HG03442 (cell line): ENCODE measurements around the gene KRTAP10-9.
"Not testable (repeated sequence)": the region's sequence is repeated elsewhere in the genome, so short reads cannot be mapped to it uniquely, and the experiment has no call there.

ENCODE experiments used
- ATAC-seq: cut with Tn5 transposase; IDR thresholded peaks from one replicate; pipeline ENCODE4 v1.9.1; 2021; ENCODE audit warnings: mild to moderate bottlenecking, moderate library complexity; ENCODE audit not compliant: unreplicated experiment

Gene KRTAP10-9

GRCh38 chr21:44626673-44627143 is at the start of gene KRTAP10-9:
Gene KRTAP10-9 (plus strand): TSS chr21:44627093. CDS start chr21:44627172, 79 bp downstream.
- ATAC-seq: no peak

- ATAC-seq: no peak
Observed at GRCh38 chr21:44578371-44579055, 48.4 kb upstream of the KRTAP10-9 start.

- no peak for ATAC-seq
Observed at GRCh38 chr21:44579056-44579832, 47.6 kb upstream of the KRTAP10-9 start.

GRCh38 chr21:44579833-44580144 is 47.1 kb upstream of the KRTAP10-9 start:
- no peak for ATAC-seq

GRCh38 chr21:44580231-44580821 is 46.6 kb upstream of the KRTAP10-9 start, which contains the start of gene KRTAP10-5:
Gene KRTAP10-5 (minus strand): TSS chr21:44580604. CDS start chr21:44580578, 26 bp downstream.
- not testable (repeated sequence) for ATAC-seq

- no peak for ATAC-seq
Observed at GRCh38 chr21:44581158-44581557, 45.7 kb upstream of the KRTAP10-9 start.

GRCh38 chr21:44582055-44582454 is 44.8 kb upstream of the KRTAP10-9 start:
- no peak for ATAC-seq

- ATAC-seq: no peak
Observed at GRCh38 chr21:44583089-44583799, 43.6 kb upstream of the KRTAP10-9 start.

GRCh38 chr21:44583800-44584147 is 43.1 kb upstream of the KRTAP10-9 start:
- no peak for ATAC-seq

GRCh38 chr21:44585892-44586291 is 41.0 kb upstream of the KRTAP10-9 start:
- no peak for ATAC-seq

GRCh38 chr21:44589094-44589493 is 37.8 kb upstream of the KRTAP10-9 start:
- no peak for ATAC-seq

GRCh38 chr21:44589586-44590305 is 37.1 kb upstream of the KRTAP10-9 start:
- no peak for ATAC-seq

- ATAC-seq: no peak
Observed at GRCh38 chr21:44590311-44590721, 36.6 kb upstream of the KRTAP10-9 start.

GRCh38 chr21:44590897-44591800 is 35.7 kb upstream of the KRTAP10-9 start:
- ATAC-seq: not testable (repeated sequence)

- not testable (repeated sequence) for ATAC-seq
Observed at GRCh38 chr21:44591801-44592130, 35.1 kb upstream of the KRTAP10-9 start.

- no peak for ATAC-seq
Observed at GRCh38 chr21:44592446-44593311, 34.2 kb upstream of the KRTAP10-9 start, which contains the start of gene KRTAP10-6. Gene KRTAP10-6 (minus strand): TSS chr21:44592505. CDS start chr21:44592484, 21 bp downstream.

GRCh38 chr21:44593598-44594405 is 33.1 kb upstream of the KRTAP10-9 start:
- no peak for ATAC-seq
